HCT116 (cell line): ENCODE measurements around the gene STAT6. TPM values are rescaled to one million over a fixed set of nuclear protein-coding genes. Genes with fewer than 3 reads are reported as not detected.

Source experiments
- ATAC-seq: fragments of 200-7000 bp; cut with Tn5 transposase; 2 replicates; pipeline ENCODE4 v1.9.1; 2020; ENCODE audit warnings: mild to moderate bottlenecking, moderate library complexity
- BruUV-seq: library from RNA; stranded (reverse); fragments of 400-500 nt; replicated peaks from 2 replicates; lab custom pipeline; 2021; lab: Mats Ljungman, UMichigan
- CTCF ChIA-PET: fragments of 300-600 bp; sonication (Branson Sonifier 250); formaldehyde crosslinking; loops from one replicate; lab custom pipeline; 2021; ENCODE audit warnings: antibody characterized with exemption; lab: Charles Lee
- POLR2A ChIA-PET: fragments of 300-600, 350-600 bp; sonication (Branson Sonifier 250); formaldehyde crosslinking; loops from one replicate; lab custom pipeline; 2021; ENCODE audit warnings: antibody characterized with exemption; lab: Charles Lee
- RAD21 ChIA-PET, 2 experiments: fragments of 300-600 bp; sonication (Branson Sonifier 250); formaldehyde crosslinking; loops; one replicate each; lab custom pipeline; 2023; ENCODE audit warnings: low total read pairs in 2 of 2; ENCODE audit not compliant: uncharacterized antibody in 2 of 2, unreplicated experiment in 2 of 2, low non-redundant PET in 1 of 2; lab: Charles Lee
- DNase-seq: peaks from one replicate; pipeline ENCODE4 v3.0.0-alpha.2; 2010; ENCODE audit warnings: low read depth, low spot score
- H2AFZ ChIP-seq: fragments of 200-600 bp; shearing (Covaris generic), sonication (generic); 2 replicates; pipeline ENCODE4 v1.6.1; 2017; ENCODE audit warnings: low read depth, mixed run types, mixed read lengths, antibody characterized with exemption, low read length; ENCODE audit not compliant: poor library complexity, severe bottlenecking
- H3K27ac ChIP-seq: 2 replicates; pipeline ENCODE4 v1.5.1; 2012; ENCODE audit warnings: low read depth, low read length
- H3K27me3 ChIP-seq: fragments of 200-600 bp; sonication (generic); 2 replicates; pipeline ENCODE4 v1.6.1; 2016; ENCODE audit warnings: mixed run types, low read length, mixed read lengths; ENCODE audit not compliant: insufficient read depth
- H3K36me3 ChIP-seq, 2 experiments: fragments of 200-500 bp in 1 of 2; fragments of 200-600 bp in 1 of 2; sonication (Bioruptor generic) in 1 of 2; sonication (generic) in 1 of 2; 2 replicates each; pipeline versions ENCODE4 v1.5.1 to v1.6.1; 2014 to 2016; ENCODE audit warnings: low read length in 2 of 2, inconsistent platforms in 1 of 2, mixed read lengths in 1 of 2, mixed run types in 1 of 2; ENCODE audit not compliant: insufficient read depth in 2 of 2, control insufficient read depth in 1 of 2
- H3K4me1 ChIP-seq, 2 experiments: fragments of 200-600 bp in 1 of 2; sonication (generic) in 1 of 2; 2 replicates each; pipeline versions ENCODE4 v1.5.1 to v1.6.1; 2012 to 2017; ENCODE audit warnings: low read length in 2 of 2, inconsistent platforms in 1 of 2, mild to moderate bottlenecking in 1 of 2, mixed read lengths in 1 of 2, mixed run types in 1 of 2, moderate library complexity in 1 of 2; ENCODE audit not compliant: insufficient read depth in 2 of 2, control insufficient read depth in 1 of 2
- H3K4me2 ChIP-seq: fragments of 200-600 bp; sonication (generic); 2 replicates; pipeline ENCODE4 v1.6.1; 2017; ENCODE audit warnings: mixed run types, low read length, mixed read lengths
- H3K4me3 ChIP-seq, 2 experiments: fragments of 200-600 bp in 1 of 2; sonication (generic) in 1 of 2; replicated peaks in 1 of 2; 2 replicates each; pipeline ENCODE4 v1.5.1; 2011 to 2016; ENCODE audit warnings: low read length in 2 of 2, control low read depth in 1 of 2, low read depth in 1 of 2, mild to moderate bottlenecking in 1 of 2, mixed read lengths in 1 of 2, mixed run types in 1 of 2
- H3K79me2 ChIP-seq: fragments of 200-600 bp; sonication (generic); 2 replicates; pipeline ENCODE4 v1.6.1; 2017; ENCODE audit warnings: mild to moderate bottlenecking, mixed run types, low read length, moderate library complexity, mixed read lengths; ENCODE audit not compliant: insufficient read depth
- H3K9ac ChIP-seq: fragments of 200-600 bp; sonication (generic); 2 replicates; pipeline ENCODE4 v1.6.1; 2016; ENCODE audit warnings: low read length, mixed read lengths
- H3K9me2 ChIP-seq: fragments of 200-600 bp; sonication (generic), shearing (Covaris generic); 2 replicates; pipeline ENCODE4 v1.6.1; 2017; ENCODE audit warnings: mixed run types, mild to moderate bottlenecking, moderate library complexity; ENCODE audit not compliant: insufficient read depth
- H3K9me3 ChIP-seq, 2 experiments: fragments of 200-500 bp in 1 of 2; fragments of 200-600 bp in 1 of 2; sonication (Bioruptor generic) in 1 of 2; sonication (generic) in 1 of 2; 2 replicates each; pipeline ENCODE4 v1.6.1; 2014 to 2017; ENCODE audit warnings: low read length in 2 of 2, mixed read lengths in 2 of 2, inconsistent platforms in 1 of 2, low read depth in 1 of 2, mild to moderate bottlenecking in 1 of 2, mixed run types in 1 of 2, moderate library complexity in 1 of 2; ENCODE audit not compliant: control insufficient read depth in 1 of 2, insufficient read depth in 1 of 2
- H4K20me1 ChIP-seq: fragments of 200-600 bp; sonication (generic), shearing (Covaris generic); 2 replicates; pipeline ENCODE4 v1.6.1; 2017; ENCODE audit warnings: mixed run types, mild to moderate bottlenecking, moderate library complexity; ENCODE audit not compliant: insufficient read depth
- CBX3 ChIP-seq: IDR thresholded peaks from 2 replicates; pipeline ENCODE4 v1.6.1; 2012; ENCODE audit warnings: low read depth
- CEBPB ChIP-seq: IDR thresholded peaks from 2 replicates; pipeline ENCODE4 v1.6.1; 2012; ENCODE audit warnings: low read depth
- ELF1 ChIP-seq: IDR thresholded peaks from 2 replicates; pipeline ENCODE4 v1.6.1; 2012; ENCODE audit warnings: low read depth, borderline replicate concordance
- EZH2 ChIP-seq: fragments of 200-600 bp; sonication (generic); IDR thresholded peaks from 2 replicates; pipeline ENCODE4 v1.6.1; 2017; ENCODE audit warnings: antibody characterized with exemption, mixed run types
- FOSL1 ChIP-seq: IDR thresholded peaks from 2 replicates; pipeline ENCODE4 v1.6.1; 2012; ENCODE audit warnings: low read depth
- JUND ChIP-seq: IDR thresholded peaks from 2 replicates; pipeline ENCODE4 v1.6.1; 2012
- REST ChIP-seq: IDR thresholded peaks from 2 replicates; pipeline ENCODE4 v1.6.1; 2012; ENCODE audit warnings: low read depth
- SIN3A ChIP-seq: IDR thresholded peaks from 2 replicates; pipeline ENCODE4 v1.6.1; 2012; ENCODE audit warnings: low read depth
- SP1 ChIP-seq: IDR thresholded peaks from 2 replicates; pipeline ENCODE4 v1.6.1; 2012; ENCODE audit warnings: low read depth
- SRF ChIP-seq: IDR thresholded peaks from 2 replicates; pipeline ENCODE4 v1.6.1; 2012; ENCODE audit warnings: low read depth
- TCF7L2 ChIP-seq: IDR thresholded peaks from 2 replicates; pipeline ENCODE4 v1.7.0; 2011; ENCODE audit warnings: borderline replicate concordance, inconsistent platforms; ENCODE audit not compliant: insufficient read depth, insufficient read length; ENCODE audit errors: extremely low read depth
- YY1 ChIP-seq: IDR thresholded peaks from 2 replicates; pipeline ENCODE4 v1.6.1; 2011; ENCODE audit warnings: low read length, low read depth, moderate library complexity, mild to moderate bottlenecking; ENCODE audit not compliant: insufficient replicate concordance; ENCODE audit errors: extremely low read depth
- ZFX ChIP-seq: fragments of 450-650 bp; IDR thresholded peaks from 2 replicates; pipeline ENCODE4 v1.6.1; 2017
- ZNF274 ChIP-seq: fragments of 200-500 bp; sonication (Bioruptor generic); IDR thresholded peaks from 2 replicates; pipeline ENCODE4 v1.6.1; 2014; ENCODE audit warnings: mild to moderate bottlenecking, low read depth, low read length, inconsistent platforms
- intact Hi-C: fragments of 100-400 bp; cut with micrococcal nuclease; formaldehyde crosslinking; loops from 2 replicates; pipeline ENCODE4 v1.10.0; 2022
- total RNA-seq: library from RNA; stranded (reverse); gene quantifications from one replicate; pipeline ENCODE4 v1.2.1, GENCODE V29; 2021; ENCODE audit not compliant: unreplicated experiment
- TF ChIP-seq, protein P1 (sequence below): IDR thresholded peaks from 2 replicates; pipeline ENCODE4 v1.6.1; 2012
- TF ChIP-seq, protein P2 (sequence below), 3 experiments: fragments of 200-600 bp in 1 of 3; sonication (generic) in 1 of 3; IDR thresholded peaks in 2 of 3; conservative IDR thresholded peaks in 1 of 3; 2 replicates each; pipeline ENCODE4 v1.5.1; 2012 to 2017; ENCODE audit warnings: low read depth in 2 of 3, low read length in 2 of 3, antibody characterized with exemption in 1 of 3, borderline replicate concordance in 1 of 3, control low read depth in 1 of 3, mild to moderate bottlenecking in 1 of 3, mixed read lengths in 1 of 3, mixed run types in 1 of 3, moderate library complexity in 1 of 3; ENCODE audit not compliant: insufficient read depth in 1 of 3

STAT6 gene
- total RNA-seq, 1 experiment from 2014 or later, result 78.5 TPM

GRCh38 chr12:57145460-57146059 is 34.4 kb upstream of the STAT6 start:
- BruUV-seq, result no TSS peak
- no peak overlapping the region for H2AFZ ChIP-seq
- CTCF ChIA-PET, result no interaction called here
- no peak overlapping the region for H3K9ac ChIP-seq
- H3K27ac ChIP-seq, result no peak overlapping the region
- no peaks in the 10 kb centered on the region for H3K4me1 ChIP-seq
- no peak for DNase-seq
- TF ChIP-seq SP1 (no peak), FOSL1 (no peak), YY1 (no peak), ELF1 (no peak), EZH2 (no peak), CBX3 (no peak), SRF (no peak), TCF7L2 (no peak), JUND (no peak)
- TF ChIP-seq, protein P1, sequence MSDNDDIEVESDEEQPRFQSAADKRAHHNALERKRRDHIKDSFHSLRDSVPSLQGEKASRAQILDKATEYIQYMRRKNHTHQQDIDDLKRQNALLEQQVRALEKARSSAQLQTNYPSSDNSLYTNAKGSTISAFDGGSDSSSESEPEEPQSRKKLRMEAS, result no peak
- RAD21 ChIA-PET, result no interaction called here
- peaks cover 0 to 14% of the 10 kb centered on the region in 2 experiments; a peak in 2 of 4 replicates for H3K36me3 ChIP-seq
- H3K9me2 ChIP-seq, result no peaks in the 10 kb centered on the region
- POLR2A ChIA-PET, result no interaction called here
- no peaks in the 10 kb centered on the region for H3K79me2 ChIP-seq
- intact Hi-C loops, result no loop called here
- H3K9me3 ChIP-seq, result no peaks in the 10 kb centered on the region
- no peaks in the 10 kb centered on the region for H4K20me1 ChIP-seq
- H3K4me2 ChIP-seq, result no peak overlapping the region
- no peak for ATAC-seq
- H3K27me3 ChIP-seq, result no peaks in the 10 kb centered on the region
- no peak overlapping the region for H3K4me3 ChIP-seq

- Histone ChIP-seq H4K20me1 (no peaks in the 10 kb centered on the region), H3K9ac (no peak overlapping the region), H3K79me2 (no peaks in the 10 kb centered on the region), H3K9me3 (no peaks in the 10 kb centered on the region), H3K27ac (no peak overlapping the region), H3K4me2 (no peak overlapping the region), H3K4me3 (no peak overlapping the region), H2AFZ (no peak overlapping the region), H3K9me2 (no peaks in the 10 kb centered on the region), H3K4me1 (no peaks in the 10 kb centered on the region), H3K27me3 (no peaks in the 10 kb centered on the region), H3K36me3 (peaks cover 0 to 18% of the 10 kb centered on the region in 2 experiments; a peak in 2 of 4 replicates)
- no peak for DNase-seq
- no peak for ATAC-seq
- intact Hi-C loops, result no loop called here
- ChIA-PET RAD21 (no interaction called here), POLR2A (no interaction called here), CTCF (no interaction called here)
- no TSS peak for BruUV-seq
- TF ChIP-seq ZFX (no peak), CBX3 (no peak), REST (no peak), CEBPB (no peak), ZNF274 (no peak), SIN3A (no peak), YY1 (no peak), JUND (no peak), SP1 (no peak)
- TF ChIP-seq, protein P2, sequence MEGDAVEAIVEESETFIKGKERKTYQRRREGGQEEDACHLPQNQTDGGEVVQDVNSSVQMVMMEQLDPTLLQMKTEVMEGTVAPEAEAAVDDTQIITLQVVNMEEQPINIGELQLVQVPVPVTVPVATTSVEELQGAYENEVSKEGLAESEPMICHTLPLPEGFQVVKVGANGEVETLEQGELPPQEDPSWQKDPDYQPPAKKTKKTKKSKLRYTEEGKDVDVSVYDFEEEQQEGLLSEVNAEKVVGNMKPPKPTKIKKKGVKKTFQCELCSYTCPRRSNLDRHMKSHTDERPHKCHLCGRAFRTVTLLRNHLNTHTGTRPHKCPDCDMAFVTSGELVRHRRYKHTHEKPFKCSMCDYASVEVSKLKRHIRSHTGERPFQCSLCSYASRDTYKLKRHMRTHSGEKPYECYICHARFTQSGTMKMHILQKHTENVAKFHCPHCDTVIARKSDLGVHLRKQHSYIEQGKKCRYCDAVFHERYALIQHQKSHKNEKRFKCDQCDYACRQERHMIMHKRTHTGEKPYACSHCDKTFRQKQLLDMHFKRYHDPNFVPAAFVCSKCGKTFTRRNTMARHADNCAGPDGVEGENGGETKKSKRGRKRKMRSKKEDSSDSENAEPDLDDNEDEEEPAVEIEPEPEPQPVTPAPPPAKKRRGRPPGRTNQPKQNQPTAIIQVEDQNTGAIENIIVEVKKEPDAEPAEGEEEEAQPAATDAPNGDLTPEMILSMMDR (IDR thresholded peaks at IDR 0.05 in 2 of 3, conservative IDR thresholded peaks at IDR 0.05 in 1 of 3; ENCODE audit: borderline replicate concordance in 1 of 3, insufficient read depth in 1 of 3, low read depth in 2 of 3, low read length in 2 of 3), result no peak
These were observed 32.3 kb upstream of the STAT6 start for GRCh38 chr12:57143454-57143853.
